HepG2 (cell line): ENCODE data around the gene B4GALT5. TPM values are rescaled to one million over a fixed set of nuclear protein-coding genes. Genes with fewer than 3 reads are reported as not detected.

Experiments used
- DMTF1 ChIP-seq: sonication (generic); formaldehyde crosslinking; IDR thresholded peaks from 2 replicates; pipeline ENCODE4 v1.4.0; 2020; ENCODE audit warnings: mild to moderate bottlenecking, missing genetic modification reagents
- GLMP ChIP-seq: sonication (generic); formaldehyde crosslinking; IDR thresholded peaks from 2 replicates; pipeline ENCODE4 v1.9.0; 2021; ENCODE audit warnings: missing genetic modification reagents, mild to moderate bottlenecking, borderline replicate concordance
- KMT2B ChIP-seq: IDR thresholded peaks from 2 replicates; pipeline ENCODE4 v1.6.1; 2016; ENCODE audit warnings: missing genetic modification reagents, missing compliant biosample characterization
- MAZ ChIP-seq, 2 experiments: sonication (generic) in 1 of 2; formaldehyde crosslinking in 1 of 2; IDR thresholded peaks; 2 replicates each; pipeline versions ENCODE4 v1.5.0 to v1.6.1; 2012 to 2020; ENCODE audit warnings: low read depth in 2 of 2, mild to moderate bottlenecking in 2 of 2, borderline replicate concordance in 1 of 2, improper control_type of control experiment in 1 of 2, low read length in 1 of 2, missing genetic modification reagents in 1 of 2, moderate library complexity in 1 of 2
- MBD4 ChIP-seq: IDR thresholded peaks from 2 replicates; pipeline ENCODE4 v1.6.1; 2012; ENCODE audit warnings: low read length, inconsistent platforms, borderline replicate concordance
- MYC ChIP-seq: sonication (generic); formaldehyde crosslinking; IDR thresholded peaks from 2 replicates; pipeline ENCODE4 v1.9.0; 2021; ENCODE audit warnings: missing genetic modification reagents, borderline replicate concordance
- NFYB ChIP-seq: sonication (generic); formaldehyde crosslinking; IDR thresholded peaks from 2 replicates; pipeline ENCODE4 v1.4.0; 2020; ENCODE audit warnings: missing genetic modification reagents
- NONO ChIP-seq, 2 experiments: fragments of 450-650 bp in 1 of 2; sonication (generic) in 1 of 2; formaldehyde crosslinking in 1 of 2; IDR thresholded peaks in 1 of 2; conservative IDR thresholded peaks in 1 of 2; 2 replicates each; pipeline versions ENCODE4 v1.6.1 to v1.8.0; 2017 to 2022; ENCODE audit warnings: mild to moderate bottlenecking in 1 of 2, missing genetic modification reagents in 1 of 2, moderate library complexity in 1 of 2
- NR2F6 ChIP-seq, 2 experiments: IDR thresholded peaks; 2 replicates each; pipeline ENCODE4 v1.6.1; 2016; ENCODE audit warnings: antibody characterized with exemption in 1 of 2, mild to moderate bottlenecking in 1 of 2
- RBFOX2 ChIP-seq: fragments of 200-400 bp; formaldehyde crosslinking; IDR thresholded peaks from 2 replicates; pipeline ENCODE4 v1.6.1; 2017; ENCODE audit warnings: low read depth, mild to moderate bottlenecking, low read length
- SSRP1 ChIP-seq: IDR thresholded peaks from 2 replicates; pipeline ENCODE4 v1.6.1; 2016; ENCODE audit warnings: control low read depth
- ZBTB7B ChIP-seq: sonication (generic); formaldehyde crosslinking; IDR thresholded peaks from 2 replicates; pipeline ENCODE4 v1.4.0; 2020; ENCODE audit warnings: missing genetic modification reagents
- ZMYM2 ChIP-seq: sonication (generic); formaldehyde crosslinking; IDR thresholded peaks from 2 replicates; pipeline ENCODE4 v1.8.0; 2022; ENCODE audit warnings: mild to moderate bottlenecking, missing genetic modification reagents
- ZNF138 ChIP-seq: sonication (generic); formaldehyde crosslinking; IDR thresholded peaks from 2 replicates; pipeline ENCODE4 v1.5.0; 2020; ENCODE audit warnings: mild to moderate bottlenecking, low read depth, missing genetic modification reagents
- ZNF577 ChIP-seq: sonication (generic); formaldehyde crosslinking; IDR thresholded peaks from 2 replicates; pipeline ENCODE4 v1.4.0; 2020; ENCODE audit warnings: mild to moderate bottlenecking, low read depth, missing genetic modification reagents, borderline replicate concordance
- ZNF800 ChIP-seq: sonication (generic); formaldehyde crosslinking; IDR thresholded peaks from 2 replicates; pipeline ENCODE4 v1.4.0; 2020; ENCODE audit warnings: missing genetic modification reagents
- ZSCAN5A ChIP-seq: sonication (generic); formaldehyde crosslinking; IDR thresholded peaks from 2 replicates; pipeline ENCODE4 v1.8.0; 2022; ENCODE audit warnings: mild to moderate bottlenecking, missing genetic modification reagents, borderline replicate concordance
- ZXDC ChIP-seq: sonication (generic); formaldehyde crosslinking; IDR thresholded peaks from 2 replicates; pipeline ENCODE4 v1.5.0; 2020; ENCODE audit warnings: mild to moderate bottlenecking, missing genetic modification reagents
- polyA plus RNA-seq, 8 experiments: library from polyadenylated mRNA; depleted of rRNA in 3 of 8; stranded (reverse) in 7 of 8; unstranded in 1 of 8; fragments of >200 nt; fragmentation: Illumina TruSeq in 4 of 8; extraction: Trizol in 4 of 8; gene quantifications; 2 replicates each; pipeline versions ENCODE4 v1.2.1 to v1.2.3, GENCODE V29; 2011 to 2016; ENCODE audit warnings: low read depth in 4 of 8, missing spikeins in 1 of 8, mixed read lengths in 1 of 8; ENCODE audit not compliant: insufficient read depth in 1 of 8
- total RNA-seq, 5 experiments: library from RNA; depleted of rRNA; stranded (reverse); fragments of >200 nt; fragmentation: Illumina TruSeq; extraction: Trizol; gene quantifications; 2 replicates each; pipeline ENCODE4 v1.2.3, GENCODE V29; 2016; ENCODE audit warnings: low read depth in 1 of 5

B4GALT5 gene
- total and polyA plus RNA-seq, 2 of the 13 experiments (the other 11 are each of a cell fraction or from before 2014, with no cell fraction given), result 27.3 to 30.9 TPM

- TF ChIP-seq NR2F6 (IDR thresholded peaks at IDR 0.05), result no peak
- TF ChIP-seq NR2F6 (CRISPR knock-in tag; IDR thresholded peaks at IDR 0.05), result peak; percentile 10; the same call in 1 of the 2 replicates
- TF ChIP-seq RBFOX2, result 0 out of 2 replicates have a peak, but pooled peaks have one; percentile 24
- TF ChIP-seq NONO (IDR thresholded peaks at IDR 0.05), result no peak
- peak; percentile 37; the same call in 1 of the 2 replicates for TF ChIP-seq NONO (CRISPR knock-in tag; conservative IDR thresholded peaks at IDR 0.05)
- TF ChIP-seq ZNF138 (CRISPR knock-in tag), result 0 out of 2 replicates have a peak, but pooled peaks have one; percentile 21
- TF ChIP-seq ZNF577 (CRISPR knock-in tag), result no peak
- no peak for TF ChIP-seq ZBTB7B (CRISPR knock-in tag)
- peak; percentile 47; the same call in 1 of the 2 replicates for TF ChIP-seq MYC (CRISPR knock-in tag)
- TF ChIP-seq DMTF1 (CRISPR knock-in tag), result no peak
- TF ChIP-seq SSRP1 (CRISPR knock-in tag), result no peak
- TF ChIP-seq NFYB (CRISPR knock-in tag), result no peak
- no peak for TF ChIP-seq ZMYM2 (CRISPR knock-in tag)
- no peak for TF ChIP-seq MBD4
- TF ChIP-seq ZNF800 (CRISPR knock-in tag), result no peak
- TF ChIP-seq ZSCAN5A, result no peak
- TF ChIP-seq KMT2B (CRISPR knock-in tag), result no peak
- no peak for TF ChIP-seq GLMP (CRISPR knock-in tag)
- TF ChIP-seq ZXDC (CRISPR knock-in tag), result no peak
- no peak for TF ChIP-seq MAZ (IDR thresholded peaks at IDR 0.05; ENCODE audit: borderline replicate concordance, low read depth, low read length)
- no peak for TF ChIP-seq MAZ (CRISPR knock-in tag; IDR thresholded peaks at IDR 0.05; ENCODE audit: low read depth)
These were observed 98.1 kb downstream of the B4GALT5 start (continued) for GRCh38 chr20:49615401-49616153.
